HUES64 (cell line): ENCODE data around the gene ADAMTSL3.

Experiments
- H3K27ac ChIP-seq: 2 replicates; pipeline ENCODE4 v1.7.0; 2013; ENCODE audit warnings: low read depth, low read length, inconsistent platforms
- H3K27me3 ChIP-seq: 2 replicates; pipeline ENCODE4 v1.6.1; 2013; ENCODE audit warnings: mild to moderate bottlenecking, low read length; ENCODE audit not compliant: insufficient read depth
- H3K36me3 ChIP-seq: 2 replicates; pipeline ENCODE4 v1.6.1; 2013; ENCODE audit warnings: mild to moderate bottlenecking, low read length; ENCODE audit not compliant: insufficient read depth
- H3K4me1 ChIP-seq: 2 replicates; pipeline ENCODE4 v1.6.1; 2013; ENCODE audit warnings: mild to moderate bottlenecking, low read length, moderate library complexity; ENCODE audit not compliant: insufficient read depth
- H3K4me3 ChIP-seq: 2 replicates; pipeline ENCODE4 v1.5.1; 2013; ENCODE audit warnings: mild to moderate bottlenecking, low read length, moderate library complexity
- H3K9ac ChIP-seq: 2 replicates; pipeline ENCODE4 v1.6.1; 2013; ENCODE audit warnings: mild to moderate bottlenecking, low read depth, low read length
- H3K9me3 ChIP-seq: 2 replicates; pipeline ENCODE4 v1.6.1; 2013; ENCODE audit warnings: low read depth, low read length; ENCODE audit not compliant: insufficient read depth
- WGBS: fragments of 150-250, 120-280 bp; methylation state at CpG from one replicate; pipeline ENCODE4 v1.1.7; 2013; ENCODE audit warnings: missing lambda C conversion rate; 5-methylcytosine and 5-hydroxymethylcytosine counted together

ADAMTSL3 gene

GRCh38 chr15:83723216-83723615, 69.3 kb downstream of the ADAMTSL3 start:
- Histone ChIP-seq H3K27ac (no peak overlapping the region), H3K9me3 (no peaks in the 10 kb centered on the region), H3K9ac (no peak overlapping the region), H3K4me1 (no peaks in the 10 kb centered on the region), H3K27me3 (no peaks in the 10 kb centered on the region), H3K36me3 (no peaks in the 10 kb centered on the region), H3K4me3 (no peak overlapping the region)
- no CpG with 5 or more reads among the region's 1 CpG for WGBS

- Histone ChIP-seq H3K27me3 (no peaks in the 10 kb centered on the region), H3K9me3 (no peaks in the 10 kb centered on the region), H3K36me3 (no peaks in the 10 kb centered on the region), H3K4me3 (no peak overlapping the region), H3K4me1 (peaks cover 27% of the 10 kb centered on the region), H3K27ac (no peak overlapping the region), H3K9ac (no peak overlapping the region)
- 75% methylated on average over 1 of the region's 1 CpG for WGBS
These were observed 78.3 kb downstream of the ADAMTSL3 start for GRCh38 chr15:83732196-83732595.

GRCh38 chr15:83732770-83733169, 78.8 kb downstream of the ADAMTSL3 start:
- Histone ChIP-seq H3K36me3 (no peaks in the 10 kb centered on the region), H3K9ac (no peak overlapping the region), H3K27me3 (no peaks in the 10 kb centered on the region), H3K4me3 (no peak overlapping the region), H3K9me3 (no peaks in the 10 kb centered on the region), H3K4me1 (peaks cover 27% of the 10 kb centered on the region), H3K27ac (no peak overlapping the region)
- whole genome bisulfite sequencing: 96% methylated on average over 2 of the region's 4 CpGs

GRCh38 chr15:83733206-83733605, 79.3 kb downstream of the ADAMTSL3 start:
- peaks cover 27% of the 10 kb centered on the region for H3K4me1 ChIP-seq
- 75% methylated on average over 2 of the region's 2 CpGs for WGBS
- no peak overlapping the region for H3K4me3 ChIP-seq
- H3K9me3 ChIP-seq: no peaks in the 10 kb centered on the region
- H3K27ac ChIP-seq: peak overlapping the region; percentile 50; the same call in 1 of the 2 replicates
- no peaks in the 10 kb centered on the region for H3K36me3 ChIP-seq
- no peaks in the 10 kb centered on the region for H3K27me3 ChIP-seq
- peak overlapping the region; percentile 45; the same call in 1 of the 2 replicates for H3K9ac ChIP-seq

GRCh38 chr15:83733691-83734090, 79.8 kb downstream of the ADAMTSL3 start:
- no peaks in the 10 kb centered on the region for H3K36me3 ChIP-seq
- peak overlapping the region; percentile 50; the same call in 1 of the 2 replicates for H3K27ac ChIP-seq
- peak overlapping the region; percentile 45; the same call in 1 of the 2 replicates for H3K9ac ChIP-seq
- peaks cover 27% of the 10 kb centered on the region for H3K4me1 ChIP-seq
- WGBS: 95% methylated on average over 5 of the region's 5 CpGs
- no peaks in the 10 kb centered on the region for H3K9me3 ChIP-seq
- H3K27me3 ChIP-seq: no peaks in the 10 kb centered on the region
- no peak overlapping the region for H3K4me3 ChIP-seq

- 68% methylated on average over 3 of the region's 3 CpGs for WGBS
- Histone ChIP-seq H3K27me3 (no peaks in the 10 kb centered on the region), H3K4me1 (peaks cover 27% of the 10 kb centered on the region), H3K4me3 (no peak overlapping the region), H3K27ac (no peak overlapping the region; the same call in 1 of the 2 replicates), H3K36me3 (no peaks in the 10 kb centered on the region), H3K9me3 (no peaks in the 10 kb centered on the region), H3K9ac (no peak overlapping the region)
These were observed 80.6 kb downstream of the ADAMTSL3 start for GRCh38 chr15:83734487-83734886.

- Histone ChIP-seq H3K36me3 (no peaks in the 10 kb centered on the region), H3K27me3 (no peaks in the 10 kb centered on the region), H3K9me3 (no peaks in the 10 kb centered on the region), H3K4me1 (peaks cover 6% of the 10 kb centered on the region), H3K9ac (no peak overlapping the region), H3K27ac (no peak overlapping the region), H3K4me3 (no peak overlapping the region)
- 63% methylated on average over 3 of the region's 3 CpGs for WGBS
These were observed 85.7 kb downstream of the ADAMTSL3 start for GRCh38 chr15:83739629-83740028.

- Histone ChIP-seq H3K9me3 (no peaks in the 10 kb centered on the region), H3K4me3 (no peak overlapping the region), H3K4me1 (no peaks in the 10 kb centered on the region), H3K27ac (no peak overlapping the region), H3K36me3 (no peaks in the 10 kb centered on the region), H3K9ac (no peak overlapping the region), H3K27me3 (no peaks in the 10 kb centered on the region)
- WGBS: 93% methylated on average over 1 of the region's 1 CpG
These were observed 91.8 kb downstream of the ADAMTSL3 start for GRCh38 chr15:83745771-83746170.

GRCh38 chr15:83746231-83746630, 92.3 kb downstream of the ADAMTSL3 start:
- 91% methylated on average over 4 of the region's 4 CpGs for WGBS
- H3K9me3 ChIP-seq: no peaks in the 10 kb centered on the region
- H3K27ac ChIP-seq: no peak overlapping the region
- no peaks in the 10 kb centered on the region for H3K36me3 ChIP-seq
- H3K27me3 ChIP-seq: no peaks in the 10 kb centered on the region
- H3K9ac ChIP-seq: no peak overlapping the region
- H3K4me3 ChIP-seq: no peak overlapping the region
- no peaks in the 10 kb centered on the region for H3K4me1 ChIP-seq

- Histone ChIP-seq H3K9ac (no peak overlapping the region), H3K27me3 (no peaks in the 10 kb centered on the region), H3K36me3 (no peaks in the 10 kb centered on the region), H3K9me3 (no peaks in the 10 kb centered on the region), H3K4me3 (no peak overlapping the region), H3K4me1 (no peaks in the 10 kb centered on the region), H3K27ac (no peak overlapping the region)
- WGBS: 81% methylated on average over 5 of the region's 5 CpGs
These were observed 93.3 kb downstream of the ADAMTSL3 start for GRCh38 chr15:83747050-83747717.

- Histone ChIP-seq H3K4me3 (no peak overlapping the region), H3K27ac (no peak overlapping the region), H3K4me1 (no peaks in the 10 kb centered on the region), H3K36me3 (no peaks in the 10 kb centered on the region), H3K9ac (no peak overlapping the region), H3K27me3 (no peaks in the 10 kb centered on the region), H3K9me3 (no peaks in the 10 kb centered on the region)
- 88% methylated on average over 5 of the region's 5 CpGs for WGBS
These were observed 93.8 kb downstream of the ADAMTSL3 start for GRCh38 chr15:83747718-83748110.
